Sigmoid colon (tissue), 7 donors: ENCODE data around the gene FBXL4. TPM values are rescaled to one million over a fixed set of nuclear protein-coding genes. Genes with fewer than 3 reads are reported as not detected.
A peak's percentile ranks its signal among the peaks of the same experiment; 100 is the strongest.

ENCODE experiments used
- DNase-seq: peaks from one replicate; pipeline ENCODE4 v3.0.0-alpha.2; 2019
- H3K27ac ChIP-seq, 4 donors: fragments of 200-600 bp; sonication (generic); one replicate each; pipeline ENCODE4 v1.5.1; 2016 to 2019; ENCODE audit warnings: mild to moderate bottlenecking in 1 of 4
- H3K27me3 ChIP-seq, 3 donors: fragments of 200-600 bp; sonication (generic); one replicate each; pipeline ENCODE4 v1.5.1; 2019; ENCODE audit warnings: mild to moderate bottlenecking in 1 of 3
- H3K36me3 ChIP-seq, 4 donors: fragments of 200-600 bp; sonication (generic); one replicate each; pipeline ENCODE4 v1.5.1; 2016 to 2019
- H3K4me1 ChIP-seq, 4 donors: fragments of 200-600 bp; sonication (generic); one replicate each; pipeline ENCODE4 v1.5.1; 2017 to 2019
- H3K4me3 ChIP-seq, 4 donors: fragments of 200-600 bp; sonication (generic); one replicate each; pipeline ENCODE4 v1.5.1; 2017 to 2019; ENCODE audit warnings: mild to moderate bottlenecking in 2 of 4, moderate library complexity in 1 of 4
- H3K9me3 ChIP-seq, 4 donors: fragments of 200-600 bp in 3 of 4; sonication (generic) in 3 of 4; one replicate each; pipeline versions ENCODE4 v1.5.1 to v1.6.1; 2013 to 2019
- CTCF ChIP-seq, 4 experiments: fragments of 450-650 bp in 3 of 4; fragments of 200-600 bp in 1 of 4; IDR thresholded peaks; one replicate each; pipeline ENCODE4 v1.5.1; 2016 to 2019; ENCODE audit warnings: antibody characterized with exemption in 4 of 4, mild to moderate bottlenecking in 3 of 4, moderate library complexity in 2 of 4
- EP300 ChIP-seq, 4 donors: sonication (generic); formaldehyde crosslinking; IDR thresholded peaks; one replicate each; pipeline ENCODE4 v1.6.1; 2017; ENCODE audit warnings: antibody characterized with exemption in 4 of 4
- POLR2A ChIP-seq, 2 donors: fragments of 450-650 bp; IDR thresholded peaks; one replicate each; pipeline ENCODE4 v1.6.1; 2016; ENCODE audit warnings: antibody characterized with exemption in 2 of 2, mild to moderate bottlenecking in 2 of 2, moderate library complexity in 2 of 2
- POLR2AphosphoS5 ChIP-seq, 4 donors: sonication (generic); formaldehyde crosslinking; IDR thresholded peaks; one replicate each; pipeline ENCODE4 v1.6.1; 2017; ENCODE audit warnings: antibody characterized with exemption in 4 of 4
- WGBS, 2 donors: extraction: QIAGEN DNeasy Blood & Tissue Kit; methylation state at CpG; one replicate each; pipeline ENCODE4 v1.1.7; 2013; 5-methylcytosine and 5-hydroxymethylcytosine counted together
- intact Hi-C: fragments of 100-400 bp; cut with DNase I; formaldehyde crosslinking; loops from one replicate; pipeline ENCODE4 v1.15.1; 2023
- polyA plus RNA-seq, 3 donors: library from polyadenylated mRNA; stranded (reverse); fragments of 200-250 nt; gene quantifications; one replicate each; pipeline ENCODE4 v1.2.3, GENCODE V29; 2013
- total RNA-seq, 4 donors: library from RNA; depleted of rRNA; stranded (reverse); fragments of >200 nt; gene quantifications; one replicate each; pipeline ENCODE4 v1.1.0, GENCODE V29; 2016
- donor health status: healthy with polysubstance abuse.
- donor health status: Bipolar disorder and iron deficiency.
- donor health status: healthy.

Gene FBXL4
- total and polyA plus RNA-seq, 7 donors = 2.4 to 31.4 (median 19.1) TPM

GRCh38 chr6:98831959-98832283 lies 115.8 kb downstream of the FBXL4 start:
- no peak for TF ChIP-seq POLR2AphosphoS5 (IDR thresholded peaks at IDR 0.05)
- no peak for TF ChIP-seq POLR2A (IDR thresholded peaks at IDR 0.05)
- TF ChIP-seq EP300 (IDR thresholded peaks at IDR 0.05) = no peak
- TF ChIP-seq CTCF (IDR thresholded peaks at IDR 0.05) = no peak
- Histone ChIP-seq H3K4me3 (peak overlapping the region in 1 of 4 donors; percentile 57), H3K4me1 (peaks cover 0 to 67% (median 59%) of the 10 kb centered on the region in 4 donors), H3K27me3 (peaks cover 74 to 100% (median 76%) of the 10 kb centered on the region in 3 donors), H3K36me3 (no peaks in the 10 kb centered on the region), H3K9me3 (no peaks in the 10 kb centered on the region), H3K27ac (no peak overlapping the region)
- intact Hi-C loops = loop anchor here (10.0 kb wide), 3 partner anchors 113 to 763 kb away; partner anchors contain the start of gene FBXL4
- DNase-seq = no peak
- 1 to 2% methylated on average over 11 of the region's 11 CpGs for WGBS, 2 donors

- TF ChIP-seq POLR2AphosphoS5 (IDR thresholded peaks at IDR 0.05) (no peak), POLR2A (IDR thresholded peaks at IDR 0.05) (no peak), EP300 (IDR thresholded peaks at IDR 0.05) (no peak), CTCF (IDR thresholded peaks at IDR 0.05) (no peak)
Measured at GRCh38 chr6:98831057-98831958, 116.4 kb downstream of the FBXL4 start.

GRCh38 chr6:98830146-98830545 lies 117.6 kb downstream of the FBXL4 start:
- no peak for DNase-seq
- WGBS, 2 donors = 7% methylated on average over 2 of the region's 2 CpGs

More at GRCh38 chr6:98831057-98831958, 116.4 kb downstream of the FBXL4 start:
- Histone ChIP-seq H3K9me3 (no peaks in the 10 kb centered on the region), H3K27me3 (peaks cover 76 to 100% (median 76%) of the 10 kb centered on the region in 3 donors), H3K27ac (no peak overlapping the region), H3K4me3 (no peak overlapping the region), H3K36me3 (no peaks in the 10 kb centered on the region), H3K4me1 (peaks cover 0 to 67% (median 59%) of the 10 kb centered on the region in 4 donors)
- DNase-seq = no peak
- WGBS, 2 donors = 2 to 4% methylated on average over 58 of the region's 58 CpGs
- intact Hi-C loops = loop anchor here (10.0 kb wide), 3 partner anchors 113 to 763 kb away; partner anchors contain the start of gene FBXL4

GRCh38 chr6:98828941-98829411 lies 118.8 kb downstream of the FBXL4 start:
- H3K4me1 ChIP-seq = peaks cover 0 to 58% (median 51%) of the 10 kb centered on the region in 4 donors
- no peak for DNase-seq
- no peak for TF ChIP-seq POLR2AphosphoS5 (IDR thresholded peaks at IDR 0.05)
- no peak for TF ChIP-seq CTCF (IDR thresholded peaks at IDR 0.05)
- TF ChIP-seq EP300 (IDR thresholded peaks at IDR 0.05) = no peak
- TF ChIP-seq POLR2A (IDR thresholded peaks at IDR 0.05) = no peak
- intact Hi-C loops = no loop called here
- WGBS, 2 donors = 7 to 12% methylated on average over 14 of the region's 14 CpGs
- H3K4me3 ChIP-seq = no peak overlapping the region
- H3K9me3 ChIP-seq = no peaks in the 10 kb centered on the region
- peaks cover 86 to 100% (median 87%) of the 10 kb centered on the region in 3 donors for H3K27me3 ChIP-seq
- no peaks in the 10 kb centered on the region for H3K36me3 ChIP-seq
- H3K27ac ChIP-seq = no peak overlapping the region

More at GRCh38 chr6:98830146-98830545, 117.6 kb downstream of the FBXL4 start:
- TF ChIP-seq POLR2A (IDR thresholded peaks at IDR 0.05) (no peak), EP300 (IDR thresholded peaks at IDR 0.05) (no peak), POLR2AphosphoS5 (IDR thresholded peaks at IDR 0.05) (no peak), CTCF (IDR thresholded peaks at IDR 0.05) (no peak)
- H3K36me3 ChIP-seq = no peaks in the 10 kb centered on the region
- no peak overlapping the region for H3K27ac ChIP-seq
- no peak overlapping the region for H3K4me3 ChIP-seq
- H3K4me1 ChIP-seq = peaks cover 0 to 58% (median 50%) of the 10 kb centered on the region in 4 donors
- intact Hi-C loops = loop anchor here (10.0 kb wide), 3 partner anchors 115 to 765 kb away; partner anchors contain the start of gene FBXL4
- no peaks in the 10 kb centered on the region for H3K9me3 ChIP-seq
- peaks cover 76 to 100% (median 76%) of the 10 kb centered on the region in 3 donors for H3K27me3 ChIP-seq
